GM12875 (cell line): Measurements from ENCODE around the gene ESYT2.
A peak's percentile ranks its signal among the peaks of the same experiment; 100 is the strongest.
"Not testable (repeated sequence)": the region's sequence is repeated elsewhere in the genome, so short reads cannot be mapped to it uniquely, and the experiment has no call there.

ENCODE experiments used
- H3K4me3 ChIP-seq: one replicate; pipeline ENCODE4 v1.5.1; 2011; ENCODE audit warnings: low read depth, low read length, control low read depth
- CTCF ChIP-seq: IDR thresholded peaks from 2 replicates; pipeline ENCODE4 v1.5.1; 2011; ENCODE audit warnings: low read depth, mild to moderate bottlenecking, control low read depth, inconsistent platforms, low read length, moderate library complexity, borderline replicate concordance; ENCODE audit not compliant: insufficient read depth

Gene ESYT2

DNA sequence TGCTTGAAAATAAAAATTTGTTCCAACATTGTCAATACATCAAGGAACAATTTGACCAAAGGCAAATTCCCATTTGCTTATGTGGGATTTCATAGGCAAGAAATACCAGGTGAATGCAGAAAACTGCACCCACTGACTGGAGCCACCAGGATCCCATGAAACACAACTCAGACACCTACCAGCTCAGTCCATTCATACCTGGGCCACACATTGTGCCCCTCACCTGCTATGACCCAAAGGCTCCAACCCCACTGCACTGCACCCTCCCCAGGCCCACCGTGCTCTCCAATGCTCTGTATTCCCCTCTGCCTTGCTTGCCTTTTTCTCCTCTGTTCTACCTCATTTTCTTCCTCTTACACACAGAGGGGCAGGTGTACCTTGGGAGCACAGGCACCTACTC, 130.0 kb downstream of the ESYT2 start:
- no peak for TF ChIP-seq CTCF
- no peak overlapping the region for H3K4me3 ChIP-seq

DNA sequence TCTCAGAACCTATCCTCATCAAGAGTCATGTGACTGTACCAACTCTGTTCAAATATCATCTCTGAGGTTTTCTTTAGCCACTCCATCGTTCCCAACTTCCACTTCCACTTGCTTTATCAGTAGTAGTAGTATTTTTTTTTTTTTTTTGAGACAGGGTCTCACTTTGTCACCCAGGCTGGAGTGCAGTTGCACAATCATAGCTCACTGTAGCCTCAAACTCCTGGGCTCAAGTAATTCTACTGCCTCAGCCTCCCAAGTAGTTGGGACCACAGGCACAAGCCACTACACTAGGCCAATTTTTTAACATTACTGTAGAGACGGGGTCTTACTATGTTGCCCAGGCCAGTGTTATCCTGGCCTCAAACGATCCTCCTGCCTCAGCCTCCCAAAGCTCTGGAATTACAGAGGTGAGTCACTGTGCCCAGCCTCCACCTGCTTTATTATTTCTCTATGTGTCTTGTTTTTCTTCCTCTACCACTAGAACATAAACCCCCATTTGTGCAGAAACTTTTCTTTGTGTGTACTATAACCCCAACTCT, 130.6 kb downstream of the ESYT2 start:
- H3K4me3 ChIP-seq = no peak overlapping the region
- no peak for TF ChIP-seq CTCF

GRCh38 chr7:158697597-158697996, 131.7 kb downstream of the ESYT2 start:
- not testable (repeated sequence) for H3K4me3 ChIP-seq

- peak; percentile 43; the same call in 1 of the 2 replicates for TF ChIP-seq CTCF
- no peak overlapping the region for H3K4me3 ChIP-seq
Observed at GRCh38 chr7:158695726-158696452, 133.4 kb downstream of the ESYT2 start.

GRCh38 chr7:158695056-158695455, 134.3 kb downstream of the ESYT2 start:
- no peak for TF ChIP-seq CTCF
- H3K4me3 ChIP-seq = no peak overlapping the region

DNA sequence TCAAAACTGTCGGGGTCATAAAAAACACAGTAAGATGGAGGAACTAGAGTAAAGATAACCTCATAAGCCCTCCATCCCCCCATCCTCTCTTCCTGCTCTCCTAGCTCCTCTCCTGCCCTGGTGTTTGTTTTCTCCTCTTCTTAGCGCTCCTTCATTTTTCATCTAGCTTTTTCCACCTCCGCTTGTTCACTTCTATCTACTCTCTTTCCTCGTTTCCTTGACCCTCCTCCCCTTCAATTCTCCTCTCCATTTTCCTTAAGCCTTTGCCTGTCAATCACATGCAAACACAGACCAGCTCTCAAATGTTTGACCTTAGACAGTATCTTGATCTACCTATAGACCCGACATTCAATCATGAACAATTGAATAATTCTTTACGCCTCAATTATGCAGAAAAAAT, 134.7 kb downstream of the ESYT2 start:
- no peak overlapping the region for H3K4me3 ChIP-seq

GRCh38 chr7:158689488-158689887, 139.8 kb downstream of the ESYT2 start:
- no peak overlapping the region for H3K4me3 ChIP-seq
- no peak for TF ChIP-seq CTCF

More for the DNA sequence above, 134.7 kb downstream of the ESYT2 start:
- TF ChIP-seq CTCF = no peak

GRCh38 chr7:158687406-158687805, 141.9 kb downstream of the ESYT2 start:
- TF ChIP-seq CTCF = no peak
- H3K4me3 ChIP-seq = no peak overlapping the region
